ENCODE results near the gene IRX3. TPM values are rescaled to one million over a fixed set of nuclear protein-coding genes. Genes with fewer than 3 reads are reported as not detected.
A peak's percentile ranks its signal among the peaks of the same experiment; 100 is the strongest.

The IRX3 gene
- total RNA-seq, 1 experiment from 2014 or later: 2.4 TPM

DNA sequence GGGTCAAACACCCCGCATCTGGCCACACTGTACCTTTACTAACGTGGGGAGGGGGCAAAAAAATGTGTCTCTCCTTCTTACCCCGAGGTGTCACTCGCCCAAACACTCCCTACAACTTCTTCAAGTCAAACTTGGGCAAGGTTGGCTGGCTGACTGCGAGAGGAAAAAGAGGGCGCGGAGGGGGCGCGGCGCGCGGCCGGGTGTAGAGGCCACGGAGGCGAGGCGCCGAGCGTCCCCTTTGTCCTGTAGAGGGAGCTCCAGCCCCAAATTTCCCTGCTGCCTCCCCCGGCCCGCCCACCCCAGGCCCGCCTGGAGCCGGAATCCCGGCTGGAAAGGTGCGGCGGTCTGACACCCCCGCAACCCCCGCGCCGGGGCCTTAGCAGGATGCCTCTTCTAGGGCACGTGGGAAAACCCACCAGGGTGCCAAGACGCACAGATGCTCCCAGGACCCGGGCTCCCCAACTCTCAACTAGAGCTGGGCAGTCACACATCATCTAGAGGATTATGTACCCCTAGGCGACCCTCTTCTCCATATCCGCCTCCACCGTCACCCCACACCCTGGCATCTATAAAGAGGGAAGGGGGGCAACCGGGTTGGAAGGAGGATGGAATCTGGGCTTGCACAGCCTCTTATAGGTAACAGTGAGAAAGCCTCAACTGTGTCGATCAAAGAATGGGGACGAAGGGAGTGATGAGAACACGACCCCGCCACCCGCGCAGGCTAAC lies 4.2 kb downstream of the IRX3 start:
- Histone ChIP-seq H3K4me2 (ENCODE audit: insufficient read depth, insufficient read length, low read length) (peak overlapping the region; percentile 48), H3K9ac (ENCODE audit: extremely low read depth, insufficient read length, low read length) (no peak overlapping the region), H3K9me3 (ENCODE audit: control insufficient read depth, low read depth, low read length) (no peaks in the 10 kb centered on the region), H4K8ac (replicated peaks; ENCODE audit: insufficient read length, low read depth, low read length) (no peak overlapping the region), H2BK15ac (ENCODE audit: low read depth, low read length) (no peak overlapping the region), H3K14ac (ENCODE audit: insufficient read depth, low read length) (no peak overlapping the region), H3K23ac (ENCODE audit: insufficient read length, low read depth, low read length) (no peak overlapping the region), H3K18ac (ENCODE audit: insufficient read length, low read depth, low read length) (no peak overlapping the region), H3K79me2 (ENCODE audit: insufficient read depth, low read length) (no peaks in the 10 kb centered on the region), H3T11ph (ENCODE audit: low read length) (no peak overlapping the region), H3K4ac (ENCODE audit: low read depth, low read length) (no peak overlapping the region), H2BK20ac (ENCODE audit: low read depth, low read length, poor library complexity, severe bottlenecking) (no peak overlapping the region), H2AFZ (ENCODE audit: low read length) (no peak overlapping the region), H2BK12ac (ENCODE audit: insufficient read length, low read depth, low read length) (no peak overlapping the region), H4K5ac (ENCODE audit: insufficient read length, low read depth, low read length) (no peak overlapping the region), H3K56ac (ENCODE audit: insufficient read length, low read depth, low read length) (no peak overlapping the region), H3K4me1 (ENCODE audit: insufficient read depth, low read length) (no peaks in the 10 kb centered on the region), H4K20me1 (ENCODE audit: control insufficient read depth, insufficient read depth, insufficient read length) (no peaks in the 10 kb centered on the region), H3K27me3 (ENCODE audit: insufficient read depth, low read length) (peaks cover 53% of the 10 kb centered on the region), H4K91ac (ENCODE audit: insufficient read length, low read depth, low read length) (no peak overlapping the region), H2BK120ac (ENCODE audit: low read depth, low read length, poor library complexity, severe bottlenecking) (no peak overlapping the region), H3K79me1 (ENCODE audit: insufficient read depth, low read depth, low read length, poor library complexity, severe bottlenecking) (no peaks in the 10 kb centered on the region), H3K23me2 (ENCODE audit: insufficient read length, low read depth, low read length, poor library complexity, severe bottlenecking) (peaks cover 17% of the 10 kb centered on the region), H2AK5ac (ENCODE audit: insufficient read length, low read length) (no peak overlapping the region), H3K27ac (ENCODE audit: insufficient read length, low read depth, low read length) (no peak overlapping the region), H2BK5ac (ENCODE audit: insufficient read length, low read length) (no peak overlapping the region)
- no peaks in the 10 kb centered on the region; a peak in 1 of 7 replicates for H3K36me3 Mint-ChIP-seq (ENCODE audit: insufficient read depth in 1 of 3, low read depth in 3 of 3)
- H3K27ac Mint-ChIP-seq: no peak overlapping the region
- H3K4me3 Mint-ChIP-seq: peak overlapping the region; percentile 59 to 81
- H3K9me3 Mint-ChIP-seq: no peaks in the 10 kb centered on the region; a peak in 1 of 5 replicates
- H3K4me1 Mint-ChIP-seq: peaks cover 20 to 40% of the 10 kb centered on the region in 2 experiments
- peak; percentile 63 for DNase-seq
- TF ChIP-seq, protein P1, sequence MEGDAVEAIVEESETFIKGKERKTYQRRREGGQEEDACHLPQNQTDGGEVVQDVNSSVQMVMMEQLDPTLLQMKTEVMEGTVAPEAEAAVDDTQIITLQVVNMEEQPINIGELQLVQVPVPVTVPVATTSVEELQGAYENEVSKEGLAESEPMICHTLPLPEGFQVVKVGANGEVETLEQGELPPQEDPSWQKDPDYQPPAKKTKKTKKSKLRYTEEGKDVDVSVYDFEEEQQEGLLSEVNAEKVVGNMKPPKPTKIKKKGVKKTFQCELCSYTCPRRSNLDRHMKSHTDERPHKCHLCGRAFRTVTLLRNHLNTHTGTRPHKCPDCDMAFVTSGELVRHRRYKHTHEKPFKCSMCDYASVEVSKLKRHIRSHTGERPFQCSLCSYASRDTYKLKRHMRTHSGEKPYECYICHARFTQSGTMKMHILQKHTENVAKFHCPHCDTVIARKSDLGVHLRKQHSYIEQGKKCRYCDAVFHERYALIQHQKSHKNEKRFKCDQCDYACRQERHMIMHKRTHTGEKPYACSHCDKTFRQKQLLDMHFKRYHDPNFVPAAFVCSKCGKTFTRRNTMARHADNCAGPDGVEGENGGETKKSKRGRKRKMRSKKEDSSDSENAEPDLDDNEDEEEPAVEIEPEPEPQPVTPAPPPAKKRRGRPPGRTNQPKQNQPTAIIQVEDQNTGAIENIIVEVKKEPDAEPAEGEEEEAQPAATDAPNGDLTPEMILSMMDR (conservative IDR thresholded peaks at IDR 0.05): peak; percentile 91
- peaks cover 85% of the 10 kb centered on the region for H3K27me3 Mint-ChIP-seq (ENCODE audit: low read depth)
- no CpG with 5 or more reads among the region's 42 CpGs for WGBS (ENCODE audit: extremely low coverage, insufficient read length, low lambda C conversion rate)
